SK-N-MC (cell line): ENCODE measurements around the gene GPR158.

Experiments used
- EZH2 ChIP-seq: fragments of 200-600 bp; sonication (generic); IDR thresholded peaks from one replicate; pipeline ENCODE4 v1.6.1; 2017; ENCODE audit warnings: antibody characterized with exemption
- FOXP2 ChIP-seq: optimal IDR thresholded peaks from 2 replicates; pipeline ENCODE3; 2011; ENCODE audit warnings: mild to moderate bottlenecking, moderate library complexity; ENCODE audit not compliant: insufficient read depth; ENCODE audit errors: extremely low read length, control extremely low read depth
- POLR2AphosphoS5 ChIP-seq: IDR thresholded peaks from 2 replicates; pipeline ENCODE4 v1.6.1; 2012; ENCODE audit warnings: mild to moderate bottlenecking, low read depth, low read length, borderline replicate concordance

DNA sequence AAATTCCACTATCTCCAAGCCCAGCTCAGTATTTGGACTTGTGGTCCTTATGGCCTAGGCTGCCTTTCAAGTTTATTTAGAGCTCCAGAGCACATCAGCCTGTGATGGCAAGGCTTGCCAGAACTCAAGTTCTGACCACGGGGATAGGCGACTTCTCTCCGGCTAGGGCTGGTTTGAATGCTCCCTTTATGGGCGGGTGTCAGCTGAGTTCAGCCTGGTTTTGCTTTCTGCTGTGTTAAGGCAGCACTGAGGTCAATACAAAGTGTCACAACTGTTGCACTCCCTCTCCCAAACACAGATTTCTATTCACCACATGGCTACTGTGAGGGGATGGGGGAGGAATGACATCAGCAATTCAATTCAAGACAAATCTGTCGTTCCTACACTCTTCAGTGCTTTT is 441.1 kb downstream of the GPR158 start:
- no peak for TF ChIP-seq EZH2
- no peak for TF ChIP-seq POLR2AphosphoS5
- TF ChIP-seq FOXP2: no peak
